Stimulated activated CD8-positive, alpha-beta memory T cell treated with anti-CD3 and anti-CD28 coated beads, Interleukin-12 subunit alpha, Interleukin-12 subunit beta, amount 100 ng/mL, for 1 hour (primary cell): ENCODE results near the gene NECTIN2.
"Not testable (repeated sequence)": the region's sequence is repeated elsewhere in the genome, so short reads cannot be mapped to it uniquely, and the experiment has no call there.

Source experiments
- DNase-seq: peaks from one replicate; pipeline ENCODE4 v3.0.0-alpha.2; 2020; ENCODE audit warnings: low read depth

NECTIN2 gene

GRCh38 chr19:44851427-44851826 lies 5.3 kb downstream of the NECTIN2 start:
- DNase-seq, result no peak

DNA sequence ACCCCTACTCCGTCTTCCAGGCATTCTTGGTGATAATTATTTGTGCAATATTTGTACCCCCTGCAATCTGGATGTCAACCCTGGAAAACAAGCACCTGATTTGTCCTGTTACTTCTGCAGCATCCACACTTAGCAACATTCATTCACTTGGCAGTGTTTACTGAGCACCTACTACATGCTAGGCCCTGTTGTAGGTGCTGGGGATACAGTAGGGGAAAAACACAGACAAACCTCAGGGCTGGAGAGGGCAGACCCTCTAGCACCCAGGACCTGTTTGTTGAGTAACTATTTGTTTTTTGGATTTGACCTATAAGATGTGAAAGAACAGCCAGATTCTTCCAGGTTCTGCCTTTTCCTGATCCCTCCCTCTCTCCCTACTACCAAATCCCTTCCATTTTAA lies 9.5 kb downstream of the NECTIN2 start:
- no peak for DNase-seq

DNA sequence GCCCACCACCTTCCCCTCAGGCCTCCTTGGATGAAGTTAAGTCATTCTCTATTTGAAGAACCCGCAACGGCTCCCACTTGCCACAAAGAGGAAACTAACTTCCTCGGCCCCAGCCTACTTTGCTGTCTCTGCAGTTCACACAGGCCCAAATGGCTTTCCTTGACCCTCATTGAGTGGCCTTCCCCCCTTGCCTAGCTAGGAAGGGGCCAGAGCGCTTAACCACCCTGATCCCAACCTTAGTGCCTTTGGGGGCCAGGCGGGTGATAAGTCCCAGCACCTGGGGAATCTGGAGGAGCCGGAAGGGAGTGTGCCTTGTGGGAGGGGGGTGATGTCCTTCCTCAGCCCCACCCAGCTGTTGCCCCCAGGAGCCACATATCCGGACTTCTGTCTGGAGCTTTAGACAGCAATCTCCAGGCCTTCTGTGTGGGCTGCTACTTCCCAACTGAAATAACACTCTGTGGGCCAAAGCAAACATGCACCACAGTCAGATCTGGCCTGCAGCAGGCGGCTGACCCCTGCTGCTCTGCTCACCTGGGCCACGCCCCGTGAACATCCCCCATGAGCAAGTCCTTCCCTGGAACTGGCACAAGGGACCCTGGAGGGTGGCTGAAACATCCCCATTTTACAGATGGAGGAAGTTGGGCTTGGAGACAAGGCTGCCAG lies 10.5 kb downstream of the NECTIN2 start:
- DNase-seq, result no peak

GRCh38 chr19:44857837-44858236 lies 11.7 kb downstream of the NECTIN2 start:
- no peak for DNase-seq

DNA sequence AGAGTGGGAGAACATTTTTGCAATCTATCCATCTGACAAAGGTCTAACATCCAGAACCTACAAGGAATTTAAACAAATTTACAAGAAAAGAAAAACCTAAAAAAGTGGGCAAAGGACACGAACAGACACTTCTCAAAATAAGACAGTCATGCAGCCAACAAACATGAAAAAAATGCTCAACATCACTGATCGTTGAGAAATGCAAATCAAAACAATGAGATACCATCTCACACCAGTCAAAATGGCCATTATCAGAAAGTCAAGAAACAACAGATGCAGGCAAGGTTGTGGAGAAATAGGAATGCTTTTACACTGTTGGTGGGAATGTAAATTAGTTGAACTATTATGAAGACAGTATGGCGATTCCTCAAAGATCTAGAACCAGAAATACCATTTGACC lies 15.5 kb downstream of the NECTIN2 start:
- DNase-seq, result not testable (repeated sequence)

GRCh38 chr19:44863990-44864389 lies 17.9 kb downstream of the NECTIN2 start:
- DNase-seq, result no peak

DNA sequence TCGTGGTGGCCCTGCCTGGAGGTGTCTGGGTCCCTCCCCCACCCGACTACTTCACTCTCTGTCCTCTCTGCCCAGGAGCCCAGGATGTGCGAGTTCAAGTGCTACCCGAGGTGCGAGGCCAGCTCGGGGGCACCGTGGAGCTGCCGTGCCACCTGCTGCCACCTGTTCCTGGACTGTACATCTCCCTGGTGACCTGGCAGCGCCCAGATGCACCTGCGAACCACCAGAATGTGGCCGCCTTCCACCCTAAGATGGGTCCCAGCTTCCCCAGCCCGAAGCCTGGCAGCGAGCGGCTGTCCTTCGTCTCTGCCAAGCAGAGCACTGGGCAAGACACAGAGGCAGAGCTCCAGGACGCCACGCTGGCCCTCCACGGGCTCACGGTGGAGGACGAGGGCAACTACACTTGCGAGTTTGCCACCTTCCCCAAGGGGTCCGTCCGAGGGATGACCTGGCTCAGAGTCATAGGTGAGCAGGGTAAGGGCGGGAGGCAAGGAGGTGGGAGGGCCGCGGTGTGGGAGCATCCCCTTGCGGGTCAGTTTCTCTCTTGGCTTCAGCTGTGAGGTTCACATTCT lies 19.2 kb downstream of the NECTIN2 start:
- DNase-seq, result no peak

GRCh38 chr19:44866664-44867063 lies 20.6 kb downstream of the NECTIN2 start:
- no peak for DNase-seq

- no peak for DNase-seq
Measured at GRCh38 chr19:44867578-44867977, 21.5 kb downstream of the NECTIN2 start.

DNA sequence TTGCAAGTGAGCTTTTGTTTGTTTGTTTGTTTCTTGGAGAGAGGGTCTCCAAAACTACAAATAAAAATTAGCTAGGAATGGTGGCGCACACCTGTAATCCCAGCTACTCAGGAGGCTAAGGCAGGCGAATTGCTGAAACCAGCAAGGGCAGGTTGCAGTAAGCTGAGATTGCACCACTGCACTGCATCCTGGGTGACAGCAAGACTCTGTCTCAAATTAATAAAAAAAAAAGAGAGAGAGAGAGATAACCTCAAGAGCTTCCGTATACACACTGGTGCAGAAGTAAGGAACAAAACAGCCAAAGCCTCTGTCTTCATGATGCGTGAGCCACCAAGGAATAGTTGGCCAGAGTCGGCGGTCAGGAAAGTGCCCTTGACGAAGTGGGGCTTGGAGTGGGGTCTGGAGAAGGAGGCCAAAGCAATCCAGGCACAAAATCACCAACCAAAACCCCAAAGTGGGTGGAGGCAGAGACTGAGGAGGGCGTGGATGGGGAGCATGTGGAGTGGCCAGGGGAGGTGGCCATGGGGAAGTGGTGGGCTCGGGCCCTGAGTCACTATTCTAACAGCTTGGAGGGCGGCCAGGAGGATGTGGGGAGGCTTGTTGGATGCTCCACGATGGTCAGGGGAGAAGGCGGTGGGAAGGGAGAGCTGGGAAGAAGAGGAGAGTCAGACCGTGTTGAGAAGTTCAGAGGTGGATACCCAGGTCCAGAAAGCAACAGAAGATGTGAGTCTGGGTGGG lies 23.8 kb downstream of the NECTIN2 start:
- no peak for DNase-seq

- no peak for DNase-seq
Measured at GRCh38 chr19:44871809-44872208, 25.7 kb downstream of the NECTIN2 start.

DNA sequence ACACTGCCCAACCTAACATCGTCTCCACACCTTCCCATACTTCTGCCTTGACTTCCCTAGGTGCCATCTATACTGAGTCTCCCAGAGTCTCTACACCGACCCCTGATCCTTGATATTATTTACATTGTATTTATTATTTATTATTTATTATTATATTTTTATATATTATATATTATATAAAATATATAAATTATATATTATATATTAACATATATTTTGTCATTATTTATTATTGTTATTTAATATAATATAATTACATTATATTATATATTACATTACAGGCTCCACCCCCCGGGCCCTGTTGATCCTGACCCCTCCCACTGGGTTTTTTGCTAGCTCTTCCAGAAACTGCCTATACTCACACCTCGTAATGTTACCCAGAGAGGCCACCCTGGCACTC lies 26.6 kb downstream of the NECTIN2 start:
- no peak for DNase-seq

- DNase-seq, result no peak
Measured at GRCh38 chr19:44874317-44874716, 28.2 kb downstream of the NECTIN2 start.

DNA sequence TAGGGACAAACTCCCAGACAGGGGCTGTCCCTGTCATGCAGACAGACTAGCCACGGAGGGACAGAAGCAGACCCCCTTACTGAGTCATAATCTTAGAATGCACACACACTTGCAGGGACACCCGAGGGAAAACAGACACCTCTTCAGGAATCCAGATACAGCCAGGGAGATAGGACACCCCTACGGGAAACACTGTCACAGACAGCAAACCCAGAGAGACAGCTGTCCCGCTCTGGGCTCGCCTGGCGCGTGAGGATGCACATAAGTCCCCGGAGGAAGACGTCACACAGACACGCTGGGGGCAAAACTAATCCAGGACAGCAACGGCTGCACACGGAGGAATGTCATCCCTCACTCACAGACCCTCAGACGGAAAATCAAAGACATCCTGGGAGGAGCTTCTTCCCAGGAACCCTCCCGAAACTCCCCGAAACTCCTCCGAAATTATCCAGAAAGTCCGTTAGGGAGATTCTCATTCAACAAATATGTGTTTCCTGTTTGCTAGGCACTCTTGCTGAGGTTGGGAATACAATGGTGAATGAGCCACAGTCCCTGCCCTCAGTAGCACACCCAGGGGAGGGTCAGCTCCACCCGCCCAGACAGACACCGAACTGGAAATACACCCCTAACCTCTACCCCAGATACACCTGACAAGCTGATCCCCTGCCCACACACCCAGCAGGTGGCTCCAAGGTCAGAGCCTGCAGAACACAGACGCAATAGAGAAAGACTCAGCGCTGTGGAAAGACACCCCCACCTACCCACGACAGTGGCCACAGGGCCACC lies 29.8 kb downstream of the NECTIN2 start:
- DNase-seq, result no peak

- no peak for DNase-seq
Measured at GRCh38 chr19:44876930-44877535, 30.9 kb downstream of the NECTIN2 start.

DNA sequence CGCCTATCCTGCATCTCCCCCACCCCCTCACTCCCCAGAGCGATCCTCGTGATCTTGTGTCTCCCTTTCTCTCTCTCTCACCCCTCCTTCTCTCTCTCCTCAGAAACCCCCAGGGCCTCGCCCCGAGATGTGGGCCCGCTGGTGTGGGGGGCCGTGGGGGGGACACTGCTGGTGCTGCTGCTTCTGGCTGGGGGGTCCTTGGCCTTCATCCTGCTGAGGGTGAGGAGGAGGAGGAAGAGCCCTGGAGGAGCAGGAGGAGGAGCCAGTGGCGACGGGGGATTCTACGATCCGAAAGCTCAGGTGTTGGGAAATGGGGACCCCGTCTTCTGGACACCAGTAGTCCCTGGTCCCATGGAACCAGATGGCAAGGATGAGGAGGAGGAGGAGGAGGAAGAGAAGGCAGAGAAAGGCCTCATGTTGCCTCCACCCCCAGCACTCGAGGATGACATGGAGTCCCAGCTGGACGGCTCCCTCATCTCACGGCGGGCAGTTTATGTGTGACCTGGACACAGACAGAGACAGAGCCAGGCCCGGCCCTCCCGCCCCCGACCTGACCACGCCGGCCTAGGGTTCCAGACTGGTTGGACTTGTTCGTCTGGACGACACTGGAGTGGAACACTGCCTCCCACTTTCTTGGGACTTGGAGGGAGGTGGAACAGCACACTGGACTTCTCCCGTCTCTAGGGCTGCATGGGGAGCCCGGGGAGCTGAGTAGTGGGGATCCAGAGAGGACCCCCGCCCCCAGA lies 32.2 kb downstream of the NECTIN2 start:
- DNase-seq, result no peak

GRCh38 chr19:44879309-44880065 lies 33.4 kb downstream of the NECTIN2 start:
- no peak for DNase-seq

GRCh38 chr19:44882063-44882462 lies 36.0 kb downstream of the NECTIN2 start:
- no peak for DNase-seq

DNA sequence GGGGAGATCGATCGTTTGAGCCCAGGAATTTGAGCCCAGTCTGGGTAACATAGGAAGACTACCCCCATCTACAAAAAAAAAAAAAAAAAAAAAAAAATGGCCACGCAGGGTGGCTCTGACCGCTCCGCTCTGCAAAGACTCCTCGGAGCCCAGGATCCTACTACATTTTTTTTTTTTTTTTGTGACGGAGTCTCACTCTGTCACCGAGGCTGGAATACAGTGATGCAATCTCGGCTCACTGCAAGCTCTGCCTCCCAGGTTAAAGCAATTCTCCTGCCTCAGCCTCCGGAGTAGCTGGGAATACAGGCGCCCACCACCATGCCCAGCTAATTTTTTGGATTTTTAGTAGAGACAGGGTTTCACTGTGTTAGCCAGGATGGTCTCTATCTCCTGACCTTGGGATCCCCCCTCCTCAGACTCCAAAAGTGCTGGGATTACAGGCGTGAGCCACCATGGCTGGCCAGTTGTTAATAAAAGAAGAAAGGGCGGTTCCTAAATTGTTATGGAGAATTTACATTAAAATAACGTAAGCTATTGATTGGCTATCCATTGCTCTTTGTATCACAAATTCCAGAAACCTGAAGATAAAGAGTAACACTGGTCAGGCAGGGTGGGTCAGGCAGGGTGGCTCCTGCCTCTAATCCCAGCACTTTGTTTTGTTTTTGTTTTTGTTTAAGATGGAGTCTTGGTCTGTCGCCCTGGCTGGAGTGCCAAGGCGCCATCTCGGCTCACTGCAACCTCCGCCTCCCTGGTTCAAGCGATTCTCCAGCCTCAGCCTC lies 36.7 kb downstream of the NECTIN2 start:
- not testable (repeated sequence) for DNase-seq

- DNase-seq, result no peak
Measured at GRCh38 chr19:44883922-44884321, 37.8 kb downstream of the NECTIN2 start.
